Measurements from ENCODE around the gene SEMA3D. TPM values are rescaled to one million over a fixed set of nuclear protein-coding genes. Genes with fewer than 3 reads are reported as not detected.

Gene SEMA3D
- total and polyA plus RNA-seq, 12 donors, result 0.80 to 9.3 (median 6.6) TPM

- WGBS, 4 donors, result 85 to 97% (median 95%) methylated on average over 3 of the region's 3 CpGs
- TF ChIP-seq CTCF (IDR thresholded peaks at IDR 0.05), result no peak
- TF ChIP-seq POLR2A (IDR thresholded peaks at IDR 0.05), result no peak
Observed at GRCh38 chr7:85019778-85020177, 167.1 kb downstream of the SEMA3D start.

DNA sequence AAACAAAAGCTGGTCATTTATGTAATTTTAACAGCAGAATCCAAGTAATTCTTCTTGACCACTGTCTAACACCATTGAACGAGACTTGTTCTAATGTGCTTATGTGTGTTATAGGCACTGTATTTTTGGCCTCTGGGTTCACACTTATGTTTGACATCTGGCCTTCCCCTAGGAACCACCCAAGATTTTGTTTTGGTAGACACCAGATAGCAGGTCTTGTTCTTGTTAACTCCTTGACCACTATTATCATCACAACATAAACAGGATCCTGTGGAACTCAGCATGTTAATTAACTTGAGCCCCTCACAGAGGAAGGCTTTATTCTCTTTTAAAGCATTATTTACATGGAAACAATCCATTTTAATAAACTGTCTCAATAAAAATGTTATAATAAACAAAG lies 167.7 kb downstream of the SEMA3D start:
- no peak for DNase-seq
- no peak overlapping the region for H3K4me3 ChIP-seq
- no peak for TF ChIP-seq CTCF (IDR thresholded peaks at IDR 0.05)
- TF ChIP-seq POLR2A (IDR thresholded peaks at IDR 0.05), result no peak
- H3K4me1 ChIP-seq (replicated peaks in 1 of 2), result no peaks in the 10 kb centered on the region
- no peak overlapping the region for H3K27ac ChIP-seq
- WGBS, 4 donors, result 94 to 97% (median 96%) methylated on average over 1 of the region's 1 CpG
- no peaks in the 10 kb centered on the region for H3K9me3 ChIP-seq (replicated peaks in 1 of 3)
- H3K27me3 ChIP-seq, result no peaks in the 10 kb centered on the region
- intact Hi-C loops (cut with DNase I), result no loop called here
- no peaks in the 10 kb centered on the region for H3K36me3 ChIP-seq (replicated peaks in 1 of 2)

More at GRCh38 chr7:85019778-85020177, 167.1 kb downstream of the SEMA3D start:
- Histone ChIP-seq H3K4me3 (no peak overlapping the region), H3K27ac (no peak overlapping the region), H3K9me3 (replicated peaks in 1 of 3) (no peaks in the 10 kb centered on the region), H3K27me3 (no peaks in the 10 kb centered on the region), H3K36me3 (replicated peaks in 1 of 2) (no peaks in the 10 kb centered on the region), H3K4me1 (replicated peaks in 1 of 2) (no peaks in the 10 kb centered on the region)
- intact Hi-C loops (cut with DNase I), result loop anchor here (5.0 to 10.0 kb wide), 3 partner anchors 1042 to 1085 kb away; no protein-coding TSS in a partner anchor
- no peak for DNase-seq

DNA sequence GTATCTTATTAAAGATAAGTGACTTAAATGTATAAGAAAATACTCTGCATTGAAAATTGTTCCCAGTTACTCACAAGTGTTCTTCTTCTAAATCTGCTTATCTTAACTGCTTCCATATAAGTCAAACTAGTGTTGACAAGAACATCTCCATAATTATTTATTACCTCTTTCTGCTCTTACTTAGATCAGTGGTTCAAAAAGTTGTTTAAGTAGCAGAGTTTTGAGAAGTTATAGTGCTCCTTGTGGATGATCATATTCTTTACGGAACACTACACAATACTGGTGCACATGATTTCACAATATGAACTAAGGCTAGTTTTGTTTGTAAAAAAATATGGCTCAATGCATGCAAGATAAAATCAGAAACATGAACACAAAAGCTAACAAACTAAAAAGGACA lies 168.4 kb downstream of the SEMA3D start:
- Histone ChIP-seq H3K27ac (no peak overlapping the region), H3K4me3 (no peak overlapping the region), H3K4me1 (replicated peaks in 1 of 2) (no peaks in the 10 kb centered on the region), H3K27me3 (no peaks in the 10 kb centered on the region), H3K36me3 (replicated peaks in 1 of 2) (no peaks in the 10 kb centered on the region), H3K9me3 (replicated peaks in 1 of 3) (no peaks in the 10 kb centered on the region)
- DNase-seq, result no peak
- intact Hi-C loops (cut with DNase I), result no loop called here
- WGBS, 4 donors, result 84 to 92% (median 85%) methylated on average over 1 of the region's 1 CpG
- TF ChIP-seq CTCF (IDR thresholded peaks at IDR 0.05) (no peak), POLR2A (IDR thresholded peaks at IDR 0.05) (no peak)

DNA sequence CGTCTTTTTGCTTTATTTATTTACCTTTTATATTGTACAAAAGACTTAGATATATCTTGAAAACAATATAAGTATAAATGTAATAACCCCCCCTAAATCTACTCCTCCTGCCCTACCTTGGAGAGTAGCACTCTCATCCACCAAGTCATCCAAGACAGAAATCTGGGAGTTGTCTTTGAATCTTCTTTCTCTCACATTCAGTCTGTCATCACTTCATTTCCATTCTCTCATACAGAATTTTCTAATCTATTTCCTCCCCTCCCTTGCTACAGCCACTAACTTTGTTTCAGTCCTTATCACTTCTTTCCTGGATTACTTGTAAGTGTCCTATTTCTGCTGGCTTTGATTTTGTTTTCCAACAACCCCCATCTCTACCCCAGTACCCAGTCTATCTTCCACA lies 170.6 kb downstream of the SEMA3D start:
- no peaks in the 10 kb centered on the region for H3K9me3 ChIP-seq (replicated peaks in 1 of 3)
- DNase-seq, result no peak
- H3K27me3 ChIP-seq, result no peaks in the 10 kb centered on the region
- no peaks in the 10 kb centered on the region for H3K4me1 ChIP-seq (replicated peaks in 1 of 2)
- H3K4me3 ChIP-seq, result no peak overlapping the region
- H3K27ac ChIP-seq, result no peak overlapping the region
- no peaks in the 10 kb centered on the region for H3K36me3 ChIP-seq (replicated peaks in 1 of 2)
- intact Hi-C loops (cut with DNase I), result no loop called here
- TF ChIP-seq CTCF (IDR thresholded peaks at IDR 0.05) (no peak), POLR2A (IDR thresholded peaks at IDR 0.05) (no peak)
- WGBS, 4 donors, result 81 to 88% (median 87%) methylated on average over 1 of the region's 1 CpG
